RPMI8226 (cell line): Measurements from ENCODE around the gene PFDN1.

Experiments used
- DNase-seq: peaks from one replicate; pipeline ENCODE4 v3.0.0-alpha.2; 2015

PFDN1 gene

GRCh38 chr5:140295414-140295813 is 7.5 kb downstream of the PFDN1 start:
- DNase-seq: peak; percentile 74

GRCh38 chr5:140294753-140295152 is 8.1 kb downstream of the PFDN1 start:
- DNase-seq: no peak

GRCh38 chr5:140293849-140294100 is 9.1 kb downstream of the PFDN1 start:
- no peak for DNase-seq

- DNase-seq: no peak
These were observed 9.6 kb downstream of the PFDN1 start for GRCh38 chr5:140293091-140293848.

- no peak for DNase-seq
These were observed 10.5 kb downstream of the PFDN1 start for GRCh38 chr5:140292212-140293036.

GRCh38 chr5:140287801-140288521 is 14.9 kb downstream of the PFDN1 start:
- DNase-seq: no peak

GRCh38 chr5:140286424-140286823 is 16.5 kb downstream of the PFDN1 start:
- DNase-seq: no peak

GRCh38 chr5:140284013-140284412 is 18.9 kb downstream of the PFDN1 start:
- DNase-seq: no peak

- DNase-seq: no peak
These were observed 20.6 kb downstream of the PFDN1 start for GRCh38 chr5:140282266-140282665.

GRCh38 chr5:140275837-140276236 is 27.1 kb downstream of the PFDN1 start:
- no peak for DNase-seq

GRCh38 chr5:140273401-140273877 is 29.5 kb downstream of the PFDN1 start:
- no peak for DNase-seq

- no peak for DNase-seq
These were observed 32.9 kb downstream of the PFDN1 start for GRCh38 chr5:140270008-140270407.

GRCh38 chr5:140267559-140268018 is 35.3 kb downstream of the PFDN1 start:
- DNase-seq: no peak

- DNase-seq: no peak
These were observed 35.7 kb downstream of the PFDN1 start for GRCh38 chr5:140267201-140267540.

GRCh38 chr5:140266471-140267200 is 36.3 kb downstream of the PFDN1 start:
- DNase-seq: peak; percentile 58

GRCh38 chr5:140265845-140266244 is 37.1 kb downstream of the PFDN1 start:
- DNase-seq: no peak

- DNase-seq: no peak
These were observed 40.1 kb downstream of the PFDN1 start for GRCh38 chr5:140262839-140263238.

GRCh38 chr5:140262221-140262620 is 40.7 kb downstream of the PFDN1 start:
- DNase-seq: no peak

- DNase-seq: no peak
These were observed 41.3 kb downstream of the PFDN1 start for GRCh38 chr5:140261403-140262171.

GRCh38 chr5:140260089-140260656 is 42.7 kb downstream of the PFDN1 start:
- DNase-seq: no peak

GRCh38 chr5:140259500-140259899 is 43.4 kb downstream of the PFDN1 start:
- DNase-seq: no peak

GRCh38 chr5:140258873-140259272 is 44.0 kb downstream of the PFDN1 start:
- no peak for DNase-seq
